B cell (primary cell): ENCODE results near the gene MAP3K14. TPM values are rescaled to one million over a fixed set of nuclear protein-coding genes. Genes with fewer than 3 reads are reported as not detected.

Experiments
- ATAC-seq: fragments of 200-7000 bp; cut with Tn5 transposase; one replicate; pipeline ENCODE4 v1.10.0; 2021; ENCODE audit warnings: low read depth, mild to moderate bottlenecking, moderate number of reproducible peaks, moderate library complexity
- CTCF ChIA-PET: fragments of 350-600 bp; sonication (Branson Sonifier 250); formaldehyde crosslinking; loops from one replicate; lab custom pipeline; 2021; ENCODE audit warnings: antibody characterized with exemption, inconsistent platforms; lab: Charles Lee
- POLR2A ChIA-PET: fragments of 350-600 bp; sonication (Branson Sonifier 250); formaldehyde crosslinking; loops from one replicate; lab custom pipeline; 2021; ENCODE audit warnings: antibody characterized with exemption; lab: Charles Lee
- DNase-seq: peaks from one replicate; pipeline ENCODE4 v3.0.0; 2013
- H2AFZ ChIP-seq: 2 replicates; pipeline ENCODE4 v1.6.1; 2012; ENCODE audit warnings: mild to moderate bottlenecking, low read depth, low read length; ENCODE audit not compliant: insufficient read depth, poor library complexity, severe bottlenecking
- H3K27ac ChIP-seq, 2 donors: 1 replicate in 1 of 2; 2 replicates in 1 of 2; pipeline ENCODE4 v1.5.1; 2012 to 2013; ENCODE audit warnings: low read length in 2 of 2, mild to moderate bottlenecking in 2 of 2, moderate library complexity in 1 of 2
- H3K27me3 ChIP-seq, 4 experiments: fragments of 200-600 bp in 1 of 4; sonication (generic) in 1 of 4; replicated peaks in 1 of 4; 1 replicate in 2 of 4; 2 replicates in 2 of 4; pipeline versions ENCODE4 v1.6.1 to v1.7.0; 2013 to 2016; ENCODE audit warnings: low read length in 3 of 4, mild to moderate bottlenecking in 2 of 4, mixed read lengths in 1 of 4, moderate library complexity in 1 of 4; ENCODE audit not compliant: insufficient read depth in 4 of 4, control insufficient read depth in 3 of 4; ENCODE audit errors: control extremely low read depth in 1 of 4
- H3K36me3 ChIP-seq, 2 experiments: replicated peaks in 1 of 2; 1 replicate in 1 of 2; 2 replicates in 1 of 2; pipeline versions ENCODE4 v1.6.1 to v1.7.1; 2013; ENCODE audit warnings: low read length in 1 of 2; ENCODE audit not compliant: insufficient read depth in 2 of 2, control insufficient read depth in 1 of 2; ENCODE audit errors: control extremely low read depth in 1 of 2, extremely low read depth in 1 of 2
- H3K4me1 ChIP-seq, 2 donors: fragments of 200-600 bp in 1 of 2; sonication (generic) in 1 of 2; 1 replicate in 1 of 2; 2 replicates in 1 of 2; pipeline versions ENCODE4 v1.5.1 to v1.6.1; 2013 to 2017; ENCODE audit warnings: low read length in 2 of 2; ENCODE audit not compliant: control insufficient read depth in 2 of 2, insufficient read depth in 2 of 2
- H3K4me2 ChIP-seq: replicated peaks from 2 replicates; pipeline ENCODE3; 2012; ENCODE audit warnings: mild to moderate bottlenecking, low read depth, low read length; ENCODE audit not compliant: poor library complexity, severe bottlenecking
- H3K4me3 ChIP-seq, 5 experiments: fragments of 200-600 bp in 1 of 5; sonication (generic) in 1 of 5; 1 replicate in 3 of 5; 2 replicates in 2 of 5; pipeline versions ENCODE4 v1.5.1 to v1.7.0; 2011 to 2016; ENCODE audit warnings: low read length in 4 of 5, mild to moderate bottlenecking in 4 of 5, low read depth in 2 of 5, control low read depth in 1 of 5, moderate library complexity in 1 of 5; ENCODE audit not compliant: insufficient read depth in 1 of 5; ENCODE audit errors: control extremely low read depth in 1 of 5, extremely low read depth in 1 of 5
- H3K79me2 ChIP-seq: fragments of 200-600 bp; sonication (generic); one replicate; pipeline ENCODE4 v1.6.0; 2016; ENCODE audit warnings: low read length; ENCODE audit not compliant: control insufficient read depth, insufficient read depth
- H3K9ac ChIP-seq: fragments of 200-600 bp; sonication (generic); 2 replicates; pipeline ENCODE4 v1.6.1; 2017; ENCODE audit warnings: mild to moderate bottlenecking, low read length, moderate library complexity
- H3K9me3 ChIP-seq, 3 donors: one replicate each; pipeline versions ENCODE4 v1.6.1 to v1.7.1; 2013; ENCODE audit warnings: low read length in 2 of 3; ENCODE audit not compliant: control insufficient read depth in 2 of 3, insufficient read depth in 1 of 3; ENCODE audit errors: control extremely low read depth in 1 of 3
- H4K20me1 ChIP-seq: 2 replicates; pipeline ENCODE4 v1.6.0; 2012; ENCODE audit warnings: mild to moderate bottlenecking, low read length; ENCODE audit not compliant: insufficient read depth, control insufficient read depth, poor library complexity, severe bottlenecking
- H3K27ac Mint-ChIP-seq: one replicate; pipeline ENCODE4 v1.8.0; 2021; ENCODE audit warnings: mixed read lengths
- H3K27me3 Mint-ChIP-seq: one replicate; pipeline ENCODE4 v1.8.0; 2021; ENCODE audit warnings: mixed read lengths
- H3K4me1 Mint-ChIP-seq: one replicate; pipeline ENCODE4 v1.8.0; 2021; ENCODE audit warnings: mixed read lengths
- H3K4me3 Mint-ChIP-seq: one replicate; pipeline ENCODE4 v1.8.0; 2021; ENCODE audit warnings: mixed read lengths
- H3K9me3 Mint-ChIP-seq: one replicate; pipeline ENCODE4 v1.8.0; 2022; ENCODE audit warnings: mixed read lengths; ENCODE audit not compliant: insufficient read depth
- EZH2 ChIP-seq: IDR thresholded peaks from 2 replicates; pipeline ENCODE4 v1.6.1; 2012; ENCODE audit warnings: borderline replicate concordance, low read depth, mild to moderate bottlenecking, moderate library complexity, low read length; ENCODE audit not compliant: insufficient read depth, poor library complexity, severe bottlenecking
- WGBS: methylation state at CpG from one replicate; pipeline ENCODE4 v1.1.5; 2013; ENCODE audit warnings: missing lambda C conversion rate; ENCODE audit not compliant: insufficient coverage; 5-methylcytosine and 5-hydroxymethylcytosine counted together
- intact Hi-C: fragments of 100-400 bp; cut with micrococcal nuclease; formaldehyde crosslinking; loops from one replicate; pipeline ENCODE4 v1.10.0; 2022
- polyA plus RNA-seq: library from polyadenylated mRNA; depleted of rRNA; stranded (reverse); fragments of >200 nt; gene quantifications from 2 replicates; pipeline ENCODE4 v1.2.3, GENCODE V29; 2012
- total RNA-seq, 2 donors: library from RNA; stranded (reverse); fragments of 120-200 nt in 1 of 2; gene quantifications; 1 replicate in 1 of 2; 2 replicates in 1 of 2; pipeline versions ENCODE4 v1.2.3 to v1.2.4, GENCODE V29; 2013 to 2022
- TF ChIP-seq, protein P1 (sequence below): fragments of 200-600 bp; IDR thresholded peaks from one replicate; pipeline ENCODE4 v1.8.0; 2022; ENCODE audit warnings: antibody characterized with exemption, mild to moderate bottlenecking

Gene MAP3K14
- total and polyA plus RNA-seq, 2 donors (not counting 1 experiment from before 2014, with no cell fraction given), result 66.1 to 84.1 TPM

GRCh38 chr17:45231481-45232116 lies 85.2 kb downstream of the MAP3K14 start:
- peak; percentile 44 for DNase-seq
- H3K4me1 ChIP-seq, result peaks cover 59 to 85% of the 10 kb centered on the region in 2 donors
- peak overlapping the region; percentile 34 for H3K4me3 Mint-ChIP-seq

More at GRCh38 chr17:45231481-45232116, 85.2 kb downstream of the MAP3K14 start:
- H3K27me3 ChIP-seq, result no peaks in the 10 kb centered on the region
- peaks cover 53% of the 10 kb centered on the region for H4K20me1 ChIP-seq
- no peaks in the 10 kb centered on the region for H3K27me3 Mint-ChIP-seq
- TF ChIP-seq, protein P1, sequence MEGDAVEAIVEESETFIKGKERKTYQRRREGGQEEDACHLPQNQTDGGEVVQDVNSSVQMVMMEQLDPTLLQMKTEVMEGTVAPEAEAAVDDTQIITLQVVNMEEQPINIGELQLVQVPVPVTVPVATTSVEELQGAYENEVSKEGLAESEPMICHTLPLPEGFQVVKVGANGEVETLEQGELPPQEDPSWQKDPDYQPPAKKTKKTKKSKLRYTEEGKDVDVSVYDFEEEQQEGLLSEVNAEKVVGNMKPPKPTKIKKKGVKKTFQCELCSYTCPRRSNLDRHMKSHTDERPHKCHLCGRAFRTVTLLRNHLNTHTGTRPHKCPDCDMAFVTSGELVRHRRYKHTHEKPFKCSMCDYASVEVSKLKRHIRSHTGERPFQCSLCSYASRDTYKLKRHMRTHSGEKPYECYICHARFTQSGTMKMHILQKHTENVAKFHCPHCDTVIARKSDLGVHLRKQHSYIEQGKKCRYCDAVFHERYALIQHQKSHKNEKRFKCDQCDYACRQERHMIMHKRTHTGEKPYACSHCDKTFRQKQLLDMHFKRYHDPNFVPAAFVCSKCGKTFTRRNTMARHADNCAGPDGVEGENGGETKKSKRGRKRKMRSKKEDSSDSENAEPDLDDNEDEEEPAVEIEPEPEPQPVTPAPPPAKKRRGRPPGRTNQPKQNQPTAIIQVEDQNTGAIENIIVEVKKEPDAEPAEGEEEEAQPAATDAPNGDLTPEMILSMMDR, result peak; percentile 24
- TF ChIP-seq EZH2, result no peak
- intact Hi-C loops, result no loop called here
- H3K9me3 Mint-ChIP-seq, result no peaks in the 10 kb centered on the region
- H3K36me3 ChIP-seq, result peaks cover 3 to 59% of the 10 kb centered on the region in 2 experiments
- H3K79me2 ChIP-seq, result peaks cover 73% of the 10 kb centered on the region
- H3K27ac Mint-ChIP-seq, result peak overlapping the region; percentile 99
- H3K9ac ChIP-seq, result no peak overlapping the region
- H2AFZ ChIP-seq, result no peak overlapping the region
- H3K4me3 ChIP-seq, result no peak overlapping the region
- ChIA-PET CTCF (interaction anchor here (1.0 to 24.6 kb wide), 12 partner anchors 11 to 154 kb away, joined by 3 to 737 read pairs (median 6); partner anchors contain the start of genes ACBD4, FMNL1, HEXIM1 and HEXIM2), POLR2A (interaction anchor here (4.7 to 9.9 kb wide), 2 partner anchors 11 to 16 kb away, joined by 39 to 149 read pairs; partner anchors contain the start of gene FMNL1)
- H3K4me2 ChIP-seq, result no peak overlapping the region
- peaks cover 88% of the 10 kb centered on the region for H3K4me1 Mint-ChIP-seq
- peak overlapping the region; percentile 99 to 100 for H3K27ac ChIP-seq
- WGBS, result 82% methylated on average over 19 of the region's 19 CpGs
- ATAC-seq, result no peak
- H3K9me3 ChIP-seq, result no peaks in the 10 kb centered on the region
